Nephron (organoid): Measurements from ENCODE around the gene ESR2.

ENCODE experiments used
- H3K27ac Mint-ChIP-seq, 3 experiments: 2 replicates each; pipeline ENCODE4 v1.8.0; 2020; ENCODE audit warnings: mixed read lengths in 3 of 3, mild to moderate bottlenecking in 2 of 3, moderate library complexity in 1 of 3
- H3K27me3 Mint-ChIP-seq: 2 replicates; pipeline ENCODE4 v1.8.0; 2021; ENCODE audit warnings: low read depth, mild to moderate bottlenecking, moderate library complexity, mixed read lengths
- H3K36me3 Mint-ChIP-seq: 2 replicates; pipeline ENCODE4 v1.8.0; 2020; ENCODE audit warnings: low read depth, mixed read lengths
- H3K4me1 Mint-ChIP-seq: 2 replicates; pipeline ENCODE4 v1.8.0; 2020; ENCODE audit warnings: mixed read lengths
- H3K4me3 Mint-ChIP-seq, 3 experiments: 2 replicates each; pipeline ENCODE4 v1.8.0; 2020; ENCODE audit warnings: mild to moderate bottlenecking in 3 of 3, mixed read lengths in 3 of 3, moderate library complexity in 2 of 3
- H3K9me3 Mint-ChIP-seq: 2 replicates; pipeline ENCODE4 v1.8.0; 2020; ENCODE audit warnings: mixed read lengths
- CTCF ChIP-seq, 3 experiments: fragments of 200-600 bp; sonication (generic); IDR thresholded peaks; one replicate each; pipeline ENCODE4 v1.5.0; 2021; ENCODE audit warnings: antibody characterized with exemption in 3 of 3; ENCODE audit not compliant: unreplicated experiment in 3 of 3

The ESR2 gene

GRCh38 chr14:64279704-64280668, 14.2 kb downstream of the ESR2 start:
- no peak for TF ChIP-seq CTCF (IDR thresholded peaks at IDR 0.05; ENCODE audit: unreplicated experiment in 3 of 3)
- Mint-ChIP-seq H3K36me3 (no peaks in the 10 kb centered on the region), H3K4me1 (no peaks in the 10 kb centered on the region), H3K27me3 (peaks cover 3% of the 10 kb centered on the region), H3K27ac (no peak overlapping the region), H3K4me3 (no peak overlapping the region), H3K9me3 (no peaks in the 10 kb centered on the region)

- Mint-ChIP-seq H3K27me3 (peaks cover 3% of the 10 kb centered on the region), H3K27ac (no peak overlapping the region), H3K36me3 (no peaks in the 10 kb centered on the region), H3K4me1 (no peaks in the 10 kb centered on the region), H3K4me3 (no peak overlapping the region), H3K9me3 (peaks cover 2% of the 10 kb centered on the region)
- no peak for TF ChIP-seq CTCF (IDR thresholded peaks at IDR 0.05; ENCODE audit: unreplicated experiment in 3 of 3)
These were observed 15.7 kb downstream of the ESR2 start for GRCh38 chr14:64278458-64278857.

GRCh38 chr14:64272019-64272418, 22.2 kb downstream of the ESR2 start:
- Mint-ChIP-seq H3K27me3 (no peaks in the 10 kb centered on the region), H3K4me1 (no peaks in the 10 kb centered on the region), H3K9me3 (peaks cover 8% of the 10 kb centered on the region), H3K27ac (no peak overlapping the region), H3K4me3 (no peak overlapping the region), H3K36me3 (no peaks in the 10 kb centered on the region)
- no peak for TF ChIP-seq CTCF (IDR thresholded peaks at IDR 0.05; ENCODE audit: unreplicated experiment in 3 of 3)

GRCh38 chr14:64266239-64266638, 27.9 kb downstream of the ESR2 start:
- Mint-ChIP-seq H3K36me3 (no peaks in the 10 kb centered on the region), H3K27me3 (no peaks in the 10 kb centered on the region), H3K27ac (no peak overlapping the region), H3K4me3 (no peak overlapping the region), H3K4me1 (no peaks in the 10 kb centered on the region), H3K9me3 (no peaks in the 10 kb centered on the region)
- TF ChIP-seq CTCF (IDR thresholded peaks at IDR 0.05; ENCODE audit: unreplicated experiment in 3 of 3): no peak

GRCh38 chr14:64265222-64265621, 28.9 kb downstream of the ESR2 start:
- no peaks in the 10 kb centered on the region for H3K9me3 Mint-ChIP-seq

More at GRCh38 chr14:64265222-64265621, 28.9 kb downstream of the ESR2 start:
- Mint-ChIP-seq H3K27ac (no peak overlapping the region), H3K27me3 (no peaks in the 10 kb centered on the region), H3K4me3 (no peak overlapping the region), H3K4me1 (no peaks in the 10 kb centered on the region), H3K36me3 (no peaks in the 10 kb centered on the region)
- TF ChIP-seq CTCF (IDR thresholded peaks at IDR 0.05; ENCODE audit: unreplicated experiment in 3 of 3): no peak
